LNCAP (cell line): ENCODE measurements around the gene LAMB1.

Experiments used
- CTCF ChIP-seq: fragments of 450-650 bp; IDR thresholded peaks from 2 replicates; pipeline ENCODE4 v1.5.1; 2017; ENCODE audit warnings: mild to moderate bottlenecking

LAMB1 gene

GRCh38 chr7:107994421-107995030 is 8.4 kb downstream of the LAMB1 start:
- TF ChIP-seq CTCF = no peak

GRCh38 chr7:107993891-107994291 is 9.1 kb downstream of the LAMB1 start:
- no peak for TF ChIP-seq CTCF

- TF ChIP-seq CTCF = no peak
Measured at GRCh38 chr7:107989618-107990373, 13.2 kb downstream of the LAMB1 start.

GRCh38 chr7:107982918-107983389 is 20.0 kb downstream of the LAMB1 start:
- peak; percentile 49; the same call in 1 of the 2 replicates for TF ChIP-seq CTCF

GRCh38 chr7:107982042-107982840 is 20.7 kb downstream of the LAMB1 start:
- TF ChIP-seq CTCF = no peak

- no peak for TF ChIP-seq CTCF
Measured at GRCh38 chr7:107981466-107981865, 21.5 kb downstream of the LAMB1 start.

GRCh38 chr7:107980671-107981190 is 22.2 kb downstream of the LAMB1 start:
- no peak for TF ChIP-seq CTCF
